GM12873 (cell line): ENCODE measurements around the gene TRPV6.

Experiments used
- TF ChIP-seq, protein P1 (sequence below): IDR thresholded peaks from 2 replicates; pipeline ENCODE4 v1.5.1; 2012; ENCODE audit warnings: low read depth, mild to moderate bottlenecking, moderate library complexity, low read length, control low read depth; ENCODE audit not compliant: insufficient read depth; ENCODE audit errors: missing control alignments

TRPV6 gene

GRCh38 chr7:142915315-142915714 is 29.8 kb upstream of the TRPV6 start:
- TF ChIP-seq, protein P1, sequence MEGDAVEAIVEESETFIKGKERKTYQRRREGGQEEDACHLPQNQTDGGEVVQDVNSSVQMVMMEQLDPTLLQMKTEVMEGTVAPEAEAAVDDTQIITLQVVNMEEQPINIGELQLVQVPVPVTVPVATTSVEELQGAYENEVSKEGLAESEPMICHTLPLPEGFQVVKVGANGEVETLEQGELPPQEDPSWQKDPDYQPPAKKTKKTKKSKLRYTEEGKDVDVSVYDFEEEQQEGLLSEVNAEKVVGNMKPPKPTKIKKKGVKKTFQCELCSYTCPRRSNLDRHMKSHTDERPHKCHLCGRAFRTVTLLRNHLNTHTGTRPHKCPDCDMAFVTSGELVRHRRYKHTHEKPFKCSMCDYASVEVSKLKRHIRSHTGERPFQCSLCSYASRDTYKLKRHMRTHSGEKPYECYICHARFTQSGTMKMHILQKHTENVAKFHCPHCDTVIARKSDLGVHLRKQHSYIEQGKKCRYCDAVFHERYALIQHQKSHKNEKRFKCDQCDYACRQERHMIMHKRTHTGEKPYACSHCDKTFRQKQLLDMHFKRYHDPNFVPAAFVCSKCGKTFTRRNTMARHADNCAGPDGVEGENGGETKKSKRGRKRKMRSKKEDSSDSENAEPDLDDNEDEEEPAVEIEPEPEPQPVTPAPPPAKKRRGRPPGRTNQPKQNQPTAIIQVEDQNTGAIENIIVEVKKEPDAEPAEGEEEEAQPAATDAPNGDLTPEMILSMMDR = no peak

GRCh38 chr7:142914121-142914520 is 28.6 kb upstream of the TRPV6 start:
- TF ChIP-seq, protein P1 = no peak

- TF ChIP-seq, protein P1 = no peak
These were observed 28.0 kb upstream of the TRPV6 start for GRCh38 chr7:142913566-142913965.

DNA sequence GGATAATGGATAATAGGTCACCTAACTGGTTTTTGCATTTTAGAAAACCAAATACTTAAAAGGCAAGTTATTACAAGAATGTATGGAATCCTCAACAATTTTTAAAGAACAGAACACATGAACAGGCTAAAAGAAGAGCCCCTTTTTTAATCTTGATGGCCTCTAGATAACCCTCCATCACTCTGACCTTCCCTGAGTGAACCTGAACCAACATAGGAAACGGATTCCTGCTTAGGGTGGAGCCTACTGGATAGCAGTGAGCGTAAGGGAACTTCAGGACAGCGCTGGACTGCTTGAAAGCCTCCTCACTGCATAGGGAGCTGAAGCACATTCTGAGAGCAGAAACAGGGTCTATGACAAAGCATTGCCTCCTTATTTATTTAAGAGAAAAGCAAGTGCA is 27.5 kb upstream of the TRPV6 start:
- TF ChIP-seq, protein P1 = no peak

GRCh38 chr7:142910481-142910880 is 24.9 kb upstream of the TRPV6 start:
- TF ChIP-seq, protein P1 = no peak

- TF ChIP-seq, protein P1 = no peak
These were observed 24.5 kb upstream of the TRPV6 start for GRCh38 chr7:142910031-142910433.

DNA sequence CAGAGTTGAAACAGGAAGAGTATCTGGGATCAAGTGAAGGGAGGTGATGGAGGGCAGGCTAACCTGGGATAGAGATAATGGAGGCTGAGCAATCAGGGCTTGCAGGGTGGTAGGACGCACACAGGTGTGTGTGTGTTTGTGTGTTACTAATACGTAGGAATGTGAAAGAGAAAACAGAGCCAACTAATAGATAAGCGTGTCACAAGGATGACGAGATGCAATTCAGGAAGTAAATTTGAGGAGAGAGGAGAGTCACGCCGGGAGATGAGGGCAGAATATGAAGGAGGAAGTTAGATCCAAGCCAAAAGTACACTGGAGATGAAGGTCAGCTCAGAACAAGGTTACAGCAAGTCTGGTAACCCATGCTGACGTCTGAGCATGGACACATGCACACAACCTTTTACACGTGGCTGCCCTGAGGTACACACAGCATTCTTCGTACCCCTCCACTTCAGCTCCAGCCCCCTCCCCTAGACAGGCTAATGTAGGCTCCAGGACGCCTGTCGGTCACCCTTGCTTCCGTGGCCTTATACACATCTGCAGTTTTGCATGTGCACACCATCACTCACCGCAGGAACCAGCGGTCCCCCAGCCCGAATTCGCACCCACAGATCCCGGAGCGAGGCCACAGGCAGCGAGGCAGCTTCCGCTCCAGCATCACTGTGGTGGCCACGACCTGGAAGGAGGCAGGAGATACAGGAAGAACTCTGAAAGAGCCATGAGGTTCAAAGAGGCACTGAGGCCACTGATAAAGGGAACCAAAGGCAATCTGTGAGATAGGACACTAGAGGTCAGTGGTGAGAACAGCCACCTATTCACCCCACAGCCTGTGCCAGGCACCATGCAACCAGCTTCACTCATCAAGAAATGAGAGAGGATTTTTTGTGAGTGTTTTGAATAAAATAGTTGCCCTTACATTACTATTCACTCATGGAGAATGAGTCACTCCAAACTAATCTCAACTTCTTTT is 23.7 kb upstream of the TRPV6 start:
- TF ChIP-seq, protein P1 = peak; percentile 55
